Left kidney (tissue), 8 donors: Measurements from ENCODE around the gene GLYR1. TPM values are rescaled to one million over a fixed set of nuclear protein-coding genes. Genes with fewer than 3 reads are reported as not detected.
A peak's percentile ranks its signal among the peaks of the same experiment; 100 is the strongest.
"Not testable (repeated sequence)": the region's sequence is repeated elsewhere in the genome, so short reads cannot be mapped to it uniquely, and the experiment has no call there.

Source experiments
- DNase-seq: peaks from one replicate; pipeline ENCODE4 v3.0.0-alpha.2; 2013
- long read RNA-seq, 8 donors: transcript quantifications; one replicate each; lab custom pipeline, GENCODE V29; 2026
- polyA plus RNA-seq: library from polyadenylated mRNA; unstranded; fragments of 120-200 nt; gene quantifications from one replicate; pipeline ENCODE4 v1.2.1, GENCODE V29; 2013; ENCODE audit not compliant: insufficient read length

GLYR1 gene
- polyA plus RNA-seq = 163 TPM
- long read RNA-seq, donor 1, transcript GLYR1-201 (16 exons, 3,772 nt) = major isoform, 14 of 30 reads
- long read RNA-seq, donor 1, transcript GLYR1-206 (4 exons, 630 nt) = minor isoform, 5 of 30 reads
- long read RNA-seq, donor 1, partial matches to known transcripts = 9 of 30 reads
- long read RNA-seq, donor 1, other reads (novel, unspliced or antisense) = 0 of 30 reads
- long read RNA-seq, donor 2, transcript GLYR1-201 (16 exons, 3,772 nt) = major isoform, 9 of 14 reads
- long read RNA-seq, donor 2, partial matches to known transcripts = 0 of 14 reads
- long read RNA-seq, donor 2, other reads (novel, unspliced or antisense) = 0 of 14 reads
- long read RNA-seq, donor 3, transcript GLYR1-201 (16 exons, 3,772 nt) = major isoform, 8 of 23 reads
- long read RNA-seq, donor 3, partial matches to known transcripts = 11 of 23 reads
- long read RNA-seq, donor 3, other reads (novel, unspliced or antisense) = 0 of 23 reads
- long read RNA-seq, donor 4, partial matches to known transcripts = 0 of 3 reads
- long read RNA-seq, donor 4, other reads (novel, unspliced or antisense) = 0 of 3 reads
- long read RNA-seq, donor 5, transcript GLYR1-201 (16 exons, 3,772 nt) = major isoform, 7 of 19 reads
- long read RNA-seq, donor 5, partial matches to known transcripts = 5 of 19 reads
- long read RNA-seq, donor 5, other reads (novel, unspliced or antisense) = 0 of 19 reads
- long read RNA-seq, donor 6, partial matches to known transcripts = 10 of 17 reads
- long read RNA-seq, donor 6, other reads (novel, unspliced or antisense) = 0 of 17 reads
- long read RNA-seq, donor 7, transcript GLYR1-206 (4 exons, 630 nt) = minor isoform, 7 of 39 reads
- long read RNA-seq, donor 7, transcript GLYR1-201 (16 exons, 3,772 nt) = major isoform, 13 of 39 reads
- long read RNA-seq, donor 7, partial matches to known transcripts = 17 of 39 reads
- long read RNA-seq, donor 7, other reads (novel, unspliced or antisense) = 0 of 39 reads
- long read RNA-seq, donor 8, partial matches to known transcripts = 0 of 5 reads
- long read RNA-seq, donor 8, other reads (novel, unspliced or antisense) = 0 of 5 reads

- peak; percentile 98 for DNase-seq
Measured at GRCh38 chr16:4846901-4847773, at the start of gene GLYR1, which contains the start of gene UBN1. Gene GLYR1 (minus strand): TSS chr16:4847288. CDS start chr16:4847265, 23 bp downstream. Gene UBN1 (plus strand): TSS chr16:4847481. CDS start chr16:4852918, 5,437 bp downstream.

GRCh38 chr16:4896761-4897160, 49.7 kb upstream of the GLYR1 start:
- DNase-seq = not testable (repeated sequence)

GRCh38 chr16:4895366-4895765, 48.3 kb upstream of the GLYR1 start:
- no peak for DNase-seq

GRCh38 chr16:4894276-4895150, 47.4 kb upstream of the GLYR1 start:
- no peak for DNase-seq

DNA sequence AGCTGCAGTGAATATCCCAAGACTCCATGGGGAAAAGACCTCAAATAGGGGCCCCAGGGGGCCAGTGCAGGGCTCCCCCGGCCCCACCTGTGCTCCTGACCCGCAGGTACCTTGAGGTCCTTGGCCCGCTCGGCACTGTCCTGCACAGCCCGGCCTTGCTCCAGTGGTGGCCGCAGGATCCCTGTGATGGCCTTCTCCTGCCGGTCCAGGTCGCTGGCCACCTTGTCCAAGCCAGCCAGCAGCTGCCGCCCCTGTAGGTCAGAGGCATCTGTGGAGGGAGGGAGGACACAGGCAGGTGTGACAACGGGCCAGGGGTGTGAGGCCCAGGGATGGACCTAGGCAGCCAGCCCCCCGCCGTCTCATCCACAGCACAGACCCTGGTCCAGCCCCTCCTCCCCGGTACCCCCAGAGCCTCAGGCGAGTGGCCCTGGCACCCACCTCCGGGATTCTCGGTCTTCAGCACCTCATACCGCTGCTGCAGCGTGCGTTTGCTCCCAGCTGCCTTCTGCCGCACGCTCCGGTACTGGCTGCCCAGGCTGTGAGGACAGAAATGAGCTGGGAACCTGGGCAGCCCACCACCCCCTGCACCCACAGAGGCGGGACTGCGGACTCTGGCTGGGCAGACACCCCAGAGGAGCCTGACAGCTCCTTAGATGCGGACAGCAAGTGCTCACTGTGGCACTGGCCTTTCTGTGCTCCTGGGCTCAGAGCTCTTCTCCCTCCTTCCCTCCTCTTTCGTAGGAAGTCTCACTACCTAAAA, 46.2 kb upstream of the GLYR1 start:
- no peak for DNase-seq

- DNase-seq = no peak
Measured at GRCh38 chr16:4892361-4893102, 45.4 kb upstream of the GLYR1 start.

DNA sequence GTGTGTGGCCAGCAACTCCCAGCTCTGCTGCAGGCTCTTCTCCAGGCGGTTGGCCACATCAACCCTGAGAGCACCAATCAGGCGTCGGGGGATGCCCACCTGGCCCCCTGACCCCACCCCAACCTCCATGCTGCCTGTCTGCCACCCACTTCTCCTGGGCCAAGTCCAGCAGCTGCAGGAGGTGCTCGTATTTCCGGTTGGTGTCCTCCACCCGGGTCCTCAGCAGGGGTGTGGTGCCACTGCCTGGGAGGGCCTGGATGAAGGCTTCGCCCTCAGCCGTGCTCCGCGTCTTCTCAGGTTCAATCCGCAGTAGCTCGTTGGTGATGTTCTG, 44.8 kb upstream of the GLYR1 start:
- DNase-seq = no peak

DNA sequence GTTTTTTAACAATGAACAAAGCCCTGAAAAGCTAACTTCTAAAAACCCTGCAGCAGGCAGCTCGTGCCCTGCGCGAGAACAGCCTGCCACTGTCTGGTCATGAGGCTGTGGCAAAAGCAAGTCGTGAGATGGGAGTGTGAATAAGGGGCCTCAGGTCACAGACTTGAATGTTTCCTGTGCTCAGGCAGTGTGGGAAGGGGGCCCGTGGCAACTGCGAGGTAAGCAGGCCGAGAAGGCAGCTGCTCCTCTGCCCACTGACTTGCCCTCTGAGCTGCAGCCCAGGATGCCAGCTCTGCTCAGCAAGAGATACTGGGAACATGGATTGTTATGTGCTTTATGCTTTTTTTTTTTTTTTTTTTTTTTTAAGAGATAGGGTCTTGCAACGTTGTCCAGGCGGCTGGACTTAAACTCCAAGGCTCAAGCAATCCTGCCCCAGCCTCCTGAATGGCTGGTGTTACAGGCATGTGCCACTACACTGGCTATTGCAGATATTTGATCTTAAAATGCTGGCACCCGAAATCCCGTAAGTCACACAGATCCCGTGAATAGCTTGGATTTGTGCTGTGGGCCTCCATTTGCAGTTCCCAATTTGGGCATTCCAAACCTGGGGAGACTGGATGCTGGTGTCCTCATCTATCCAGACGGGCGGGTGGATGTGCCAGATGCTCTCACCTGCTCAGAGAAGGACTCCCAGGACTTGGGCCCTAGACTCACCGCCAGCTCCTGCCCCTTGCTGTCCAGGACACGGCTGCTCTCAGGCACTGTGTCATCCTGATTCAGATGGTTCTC, 44.2 kb upstream of the GLYR1 start:
- DNase-seq = no peak

- no peak for DNase-seq
Measured at GRCh38 chr16:4890686-4891085, 43.6 kb upstream of the GLYR1 start.

- no peak for DNase-seq
Measured at GRCh38 chr16:4890026-4890425, 42.9 kb upstream of the GLYR1 start.

DNA sequence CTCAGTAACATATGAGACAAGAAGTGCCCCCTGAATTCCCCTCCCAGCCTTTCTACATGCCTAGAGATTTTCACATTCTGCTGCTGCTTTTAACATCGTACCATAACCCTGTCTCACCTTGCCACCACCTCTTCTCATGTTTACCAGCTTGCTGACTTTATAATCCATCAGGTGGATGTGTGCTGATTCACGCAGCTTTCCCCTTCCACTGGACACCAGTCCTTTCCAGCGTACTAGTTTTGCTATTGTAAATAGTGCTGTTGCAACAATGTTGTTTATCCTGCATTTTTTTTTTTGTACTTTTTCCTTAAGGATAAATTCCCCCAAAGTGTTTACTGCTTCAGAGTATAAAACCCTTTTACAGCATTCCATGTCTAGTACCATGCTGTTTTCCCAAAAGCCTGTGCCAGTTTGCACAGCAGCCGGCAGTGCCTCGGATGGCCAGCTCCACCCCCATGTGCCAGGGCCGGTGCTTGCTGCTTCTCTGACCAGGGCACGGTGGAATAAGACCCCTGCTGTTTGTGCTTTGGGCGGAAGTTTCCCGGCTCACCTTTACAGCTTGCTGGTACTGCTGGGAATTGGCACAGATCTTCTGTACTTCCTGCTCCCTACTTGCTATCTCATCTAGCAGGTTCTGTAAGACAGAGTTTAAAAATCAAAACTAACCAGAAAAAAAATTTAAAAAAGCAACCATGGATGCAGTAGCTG, 41.5 kb upstream of the GLYR1 start:
- no peak for DNase-seq

DNA sequence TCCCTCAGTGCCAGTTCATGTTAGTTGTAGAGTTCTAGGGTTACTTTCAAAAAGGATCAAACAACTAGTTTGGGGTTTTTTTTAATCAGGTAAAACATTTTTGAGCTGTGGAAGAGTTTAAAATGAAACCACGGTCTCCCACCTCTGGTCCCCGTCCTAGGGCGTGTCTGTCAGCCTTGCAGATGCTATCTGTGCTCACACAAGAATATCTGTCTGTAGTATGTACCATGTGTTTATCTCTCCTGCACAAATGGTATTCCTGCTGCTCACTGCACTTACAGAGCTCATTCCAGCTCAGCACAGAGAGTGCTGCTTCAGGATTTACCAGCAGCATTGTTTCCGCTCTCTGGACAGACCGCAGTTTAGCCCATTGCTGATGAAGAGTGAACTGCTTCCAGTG, 39.1 kb upstream of the GLYR1 start:
- no peak for DNase-seq

GRCh38 chr16:4884972-4885874, 38.1 kb upstream of the GLYR1 start:
- no peak for DNase-seq

- DNase-seq = no peak
Measured at GRCh38 chr16:4884209-4884608, 37.1 kb upstream of the GLYR1 start.

GRCh38 chr16:4883501-4883900, 36.4 kb upstream of the GLYR1 start:
- no peak for DNase-seq

DNA sequence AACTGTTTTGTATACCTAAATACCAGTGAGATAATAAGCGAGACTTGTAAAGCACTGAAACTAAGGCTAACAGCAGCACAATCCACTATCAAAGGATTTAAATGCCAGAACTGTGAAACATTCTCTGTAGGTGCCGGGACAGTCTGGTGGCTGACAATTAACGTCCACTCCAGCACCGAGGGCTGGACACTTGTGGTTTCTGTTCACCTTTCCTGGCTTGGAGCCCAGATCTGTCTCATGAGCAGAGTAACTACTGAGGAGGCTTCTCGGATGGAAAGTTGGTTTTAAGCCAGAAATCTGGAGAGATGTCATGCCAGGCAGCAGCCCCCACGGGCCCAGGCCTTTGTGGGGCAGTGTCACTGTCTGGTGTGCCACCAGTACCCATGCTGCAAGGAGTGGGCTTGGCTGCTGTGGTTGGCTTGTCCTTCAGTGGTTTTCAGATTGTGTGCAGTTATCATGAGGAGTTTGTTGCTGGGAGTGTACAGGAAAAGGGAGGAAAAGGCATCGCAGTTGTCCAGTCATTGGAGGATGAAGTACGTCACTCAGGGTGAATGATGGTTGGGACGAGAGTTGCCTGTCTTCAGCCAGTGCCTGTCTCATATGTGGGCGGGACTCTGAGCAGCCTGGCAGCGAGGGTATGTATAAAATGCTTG, 35.7 kb upstream of the GLYR1 start:
- peak; percentile 43 for DNase-seq
